Right renal cortex interstitium (tissue), 3 donors: ENCODE results near the gene FIBCD1. TPM values are rescaled to one million over a fixed set of nuclear protein-coding genes. Genes with fewer than 3 reads are reported as not detected.

Experiments used
- DNase-seq, 3 donors: peaks; one replicate each; pipeline ENCODE4 v3.0.0-alpha.2; 2013; ENCODE audit warnings: low read depth in 3 of 3, low spot score in 2 of 3
- polyA plus RNA-seq, 3 donors: library from polyadenylated mRNA; unstranded; fragments of 120-200 nt; gene quantifications; one replicate each; pipeline ENCODE4 v1.2.1, GENCODE V29; 2013; ENCODE audit not compliant: insufficient read length in 3 of 3

The FIBCD1 gene
- polyA plus RNA-seq, 3 donors, result 0.08 to 0.37 (median 0.33) TPM

GRCh38 chr9:130897105-130897751 is 41.8 kb downstream of the FIBCD1 start:
- DNase-seq, result no peak

- no peak for DNase-seq
Measured at GRCh38 chr9:130896233-130897014, 42.6 kb downstream of the FIBCD1 start, which contains the start of gene QRFP. TSS of gene QRFP (minus strand) at chr9:130896812. CDS start at chr9:130893838, 2,974 bp downstream.

GRCh38 chr9:130895481-130896232 is 43.4 kb downstream of the FIBCD1 start:
- no peak for DNase-seq

GRCh38 chr9:130895038-130895437 is 44.0 kb downstream of the FIBCD1 start:
- DNase-seq, result no peak

GRCh38 chr9:130894546-130894945 is 44.5 kb downstream of the FIBCD1 start:
- DNase-seq, result no peak

- DNase-seq, result no peak
Measured at GRCh38 chr9:130893341-130894101, 45.5 kb downstream of the FIBCD1 start.

GRCh38 chr9:130892477-130893304 is 46.4 kb downstream of the FIBCD1 start:
- no peak for DNase-seq

- DNase-seq, result no peak
Measured at GRCh38 chr9:130891688-130892476, 47.2 kb downstream of the FIBCD1 start.

- no peak for DNase-seq
Measured at GRCh38 chr9:130890870-130891687, 48.0 kb downstream of the FIBCD1 start.

GRCh38 chr9:130890124-130890523 is 48.9 kb downstream of the FIBCD1 start:
- DNase-seq, result no peak

- DNase-seq, result no peak
Measured at GRCh38 chr9:130888146-130888885, 50.7 kb downstream of the FIBCD1 start.

GRCh38 chr9:130887494-130888144 is 51.4 kb downstream of the FIBCD1 start:
- DNase-seq, result no peak

GRCh38 chr9:130886981-130887380 is 52.1 kb downstream of the FIBCD1 start:
- no peak for DNase-seq

- DNase-seq, result no peak
Measured at GRCh38 chr9:130885484-130886375, 53.3 kb downstream of the FIBCD1 start.

- DNase-seq, result no peak
Measured at GRCh38 chr9:130884542-130885483, 54.2 kb downstream of the FIBCD1 start.
